Choroid plexus epithelial cell (primary cell): ENCODE measurements around the gene SMG9.
A peak's percentile ranks its signal among the peaks of the same experiment; 100 is the strongest.

Experiments used
- DNase-seq: peaks from one replicate; pipeline ENCODE4 v3.0.0-alpha.2; 2010; ENCODE audit warnings: low read depth
- H3K4me3 ChIP-seq: 2 replicates; pipeline ENCODE4 v1.5.1; 2011; ENCODE audit warnings: low read depth, mild to moderate bottlenecking, control low read depth, low read length, moderate library complexity
- TF ChIP-seq, protein P1 (sequence below): conservative IDR thresholded peaks from 2 replicates; pipeline ENCODE4 v1.5.1; 2011; ENCODE audit warnings: low read depth, mild to moderate bottlenecking, control low read depth, inconsistent platforms, low read length, moderate library complexity

SMG9 gene

GRCh38 chr19:43755256-43755801, 567 bp upstream of the SMG9 start:
- peak overlapping the region; percentile 87 for H3K4me3 ChIP-seq
- TF ChIP-seq, protein P1, sequence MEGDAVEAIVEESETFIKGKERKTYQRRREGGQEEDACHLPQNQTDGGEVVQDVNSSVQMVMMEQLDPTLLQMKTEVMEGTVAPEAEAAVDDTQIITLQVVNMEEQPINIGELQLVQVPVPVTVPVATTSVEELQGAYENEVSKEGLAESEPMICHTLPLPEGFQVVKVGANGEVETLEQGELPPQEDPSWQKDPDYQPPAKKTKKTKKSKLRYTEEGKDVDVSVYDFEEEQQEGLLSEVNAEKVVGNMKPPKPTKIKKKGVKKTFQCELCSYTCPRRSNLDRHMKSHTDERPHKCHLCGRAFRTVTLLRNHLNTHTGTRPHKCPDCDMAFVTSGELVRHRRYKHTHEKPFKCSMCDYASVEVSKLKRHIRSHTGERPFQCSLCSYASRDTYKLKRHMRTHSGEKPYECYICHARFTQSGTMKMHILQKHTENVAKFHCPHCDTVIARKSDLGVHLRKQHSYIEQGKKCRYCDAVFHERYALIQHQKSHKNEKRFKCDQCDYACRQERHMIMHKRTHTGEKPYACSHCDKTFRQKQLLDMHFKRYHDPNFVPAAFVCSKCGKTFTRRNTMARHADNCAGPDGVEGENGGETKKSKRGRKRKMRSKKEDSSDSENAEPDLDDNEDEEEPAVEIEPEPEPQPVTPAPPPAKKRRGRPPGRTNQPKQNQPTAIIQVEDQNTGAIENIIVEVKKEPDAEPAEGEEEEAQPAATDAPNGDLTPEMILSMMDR = no peak
- DNase-seq = peak; percentile 71

- peak overlapping the region; percentile 87 for H3K4me3 ChIP-seq
- TF ChIP-seq, protein P1 = no peak
- no peak for DNase-seq
Observed at GRCh38 chr19:43754253-43754502, 584 bp downstream of the SMG9 start.

DNA sequence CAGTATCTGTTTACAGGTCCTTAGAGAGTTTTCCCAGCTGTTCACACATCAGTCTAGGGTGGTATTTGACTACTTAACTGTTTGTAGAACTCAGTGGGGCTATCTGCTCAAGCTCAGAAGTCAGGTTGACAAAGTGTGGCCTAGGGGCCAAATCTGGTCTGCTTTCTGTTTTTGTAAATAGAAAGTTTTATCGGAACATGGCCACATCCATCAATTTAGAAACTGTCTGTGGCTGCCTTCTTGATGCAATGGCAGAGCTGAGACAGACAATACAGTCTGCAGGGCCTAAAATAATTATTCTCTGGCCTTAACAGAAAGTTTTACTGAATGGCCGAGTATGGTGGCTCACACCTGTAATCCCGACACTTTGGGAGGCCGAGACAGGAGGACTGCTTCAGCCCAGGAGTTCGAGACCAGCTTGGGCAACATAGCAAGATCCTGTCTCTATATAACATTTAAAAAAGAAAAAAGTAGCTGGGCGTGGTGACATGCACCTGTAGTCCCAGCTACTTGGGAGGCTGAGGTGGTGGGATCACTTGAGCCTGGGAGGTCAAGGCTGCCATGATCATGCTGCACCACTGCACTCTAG, 2.4 kb downstream of the SMG9 start:
- TF ChIP-seq, protein P1 = no peak
- DNase-seq = no peak
- no peak overlapping the region for H3K4me3 ChIP-seq

GRCh38 chr19:43751466-43752220, 3.1 kb downstream of the SMG9 start:
- DNase-seq = no peak
- no peak overlapping the region for H3K4me3 ChIP-seq
- TF ChIP-seq, protein P1 = no peak

DNA sequence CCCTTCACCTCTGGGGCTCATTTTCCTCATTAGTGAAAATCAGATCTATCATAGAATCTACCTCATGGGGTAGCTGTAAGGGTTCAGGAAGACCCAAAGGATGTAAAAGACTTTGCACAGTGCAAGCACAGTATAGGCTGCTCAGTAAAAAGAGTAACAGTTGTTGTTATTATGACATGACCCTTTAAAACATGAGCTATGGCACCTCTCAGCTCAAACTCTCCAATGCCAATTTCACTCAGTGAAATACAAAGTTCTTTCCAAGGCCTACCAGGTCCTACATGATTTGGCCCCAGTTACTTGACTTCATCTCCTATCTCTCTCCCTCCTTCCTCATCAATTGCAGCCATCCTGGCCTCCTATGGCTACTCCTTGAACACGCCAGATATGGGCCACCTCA, 4.9 kb downstream of the SMG9 start:
- no peak overlapping the region for H3K4me3 ChIP-seq
- DNase-seq = no peak
- TF ChIP-seq, protein P1 = no peak

DNA sequence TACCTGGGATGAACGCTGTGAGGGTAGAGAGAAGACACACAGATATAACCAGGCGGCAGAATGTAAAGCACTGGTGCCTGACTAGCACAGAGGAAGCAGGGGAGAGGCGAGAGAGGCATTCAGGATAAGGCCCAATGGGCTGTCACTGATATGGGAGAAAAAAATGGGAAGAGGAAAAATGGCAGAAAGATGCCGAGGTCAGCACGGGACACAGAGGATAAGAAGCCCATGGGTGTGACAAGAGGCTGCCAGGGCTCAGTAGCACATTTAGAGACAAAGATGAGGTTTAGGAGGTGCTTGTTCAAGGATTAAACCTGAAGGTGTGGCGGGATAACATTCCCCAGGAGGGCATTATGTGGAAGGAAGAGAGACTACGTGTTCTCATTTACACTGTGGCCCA, 5.6 kb downstream of the SMG9 start:
- TF ChIP-seq, protein P1 = no peak
- no peak overlapping the region for H3K4me3 ChIP-seq
- DNase-seq = no peak

DNA sequence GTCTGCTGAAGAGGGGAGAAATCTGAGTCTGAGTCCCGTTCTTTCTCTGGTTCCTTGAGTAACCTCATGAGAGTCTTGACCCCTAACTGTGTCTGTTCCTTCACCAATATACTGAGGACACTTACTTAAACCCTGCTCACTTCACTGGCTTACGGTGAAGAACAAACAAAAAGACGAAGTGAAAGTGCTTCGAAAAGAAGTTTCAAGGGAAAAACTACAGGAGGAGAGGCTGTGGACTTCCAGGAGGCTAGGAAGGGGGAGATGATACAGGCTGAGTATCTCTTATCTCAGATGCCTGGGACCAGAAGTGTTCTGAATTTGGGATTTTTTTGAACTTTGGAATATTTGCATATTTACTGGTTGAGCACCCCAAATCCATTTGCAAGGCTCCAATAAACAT, 6.1 kb downstream of the SMG9 start:
- DNase-seq = no peak
- H3K4me3 ChIP-seq = no peak overlapping the region
- TF ChIP-seq, protein P1 = no peak
